Activated naive CD8-positive, alpha-beta T cell (primary cell): ENCODE measurements around the gene DSC3.
"Not testable (repeated sequence)": the region's sequence is repeated elsewhere in the genome, so short reads cannot be mapped to it uniquely, and the experiment has no call there.

Experiments
- H3K27ac Mint-ChIP-seq: one replicate; pipeline ENCODE4 v1.8.0; 2021; ENCODE audit warnings: mixed read lengths
- H3K27me3 Mint-ChIP-seq: one replicate; pipeline ENCODE4 v1.8.0; 2021; ENCODE audit warnings: mixed read lengths
- H3K36me3 Mint-ChIP-seq: one replicate; pipeline ENCODE4 v1.8.0; 2021; ENCODE audit warnings: mixed read lengths
- H3K4me1 Mint-ChIP-seq: one replicate; pipeline ENCODE4 v1.8.0; 2021; ENCODE audit warnings: low read depth, mixed read lengths
- H3K4me3 Mint-ChIP-seq: one replicate; pipeline ENCODE4 v1.8.0; 2021; ENCODE audit warnings: mild to moderate bottlenecking, mixed read lengths
- H3K9me3 Mint-ChIP-seq: one replicate; pipeline ENCODE4 v1.8.0; 2021; ENCODE audit warnings: low read depth, mixed read lengths

DSC3 gene

GRCh38 chr18:31011455-31011854 lies 31.1 kb downstream of the DSC3 start:
- not testable (repeated sequence) for H3K4me3 Mint-ChIP-seq, H3K9me3 Mint-ChIP-seq, H3K27ac Mint-ChIP-seq, H3K4me1 Mint-ChIP-seq, H3K27me3 Mint-ChIP-seq, H3K36me3 Mint-ChIP-seq

GRCh38 chr18:31010601-31011000 lies 31.9 kb downstream of the DSC3 start:
- Mint-ChIP-seq H3K4me3 (no peak overlapping the region), H3K27me3 (no peaks in the 10 kb centered on the region), H3K4me1 (no peaks in the 10 kb centered on the region), H3K36me3 (no peaks in the 10 kb centered on the region), H3K27ac (no peak overlapping the region), H3K9me3 (no peaks in the 10 kb centered on the region)

- no peaks in the 10 kb centered on the region for H3K36me3 Mint-ChIP-seq
- H3K27ac Mint-ChIP-seq, result no peak overlapping the region
- no peaks in the 10 kb centered on the region for H3K4me1 Mint-ChIP-seq
- H3K4me3 Mint-ChIP-seq, result no peak overlapping the region
- H3K27me3 Mint-ChIP-seq, result no peaks in the 10 kb centered on the region
- H3K9me3 Mint-ChIP-seq, result no peaks in the 10 kb centered on the region
Measured at GRCh38 chr18:30999887-31000628, 42.5 kb downstream of the DSC3 start.

GRCh38 chr18:30999186-30999585 lies 43.4 kb downstream of the DSC3 start:
- Mint-ChIP-seq H3K36me3 (no peaks in the 10 kb centered on the region), H3K27ac (no peak overlapping the region), H3K4me1 (no peaks in the 10 kb centered on the region), H3K4me3 (no peak overlapping the region), H3K27me3 (no peaks in the 10 kb centered on the region), H3K9me3 (no peaks in the 10 kb centered on the region)

GRCh38 chr18:30997223-30997622 lies 45.3 kb downstream of the DSC3 start:
- Mint-ChIP-seq H3K9me3 (no peaks in the 10 kb centered on the region), H3K27ac (no peak overlapping the region), H3K27me3 (no peaks in the 10 kb centered on the region), H3K4me1 (no peaks in the 10 kb centered on the region), H3K4me3 (no peak overlapping the region), H3K36me3 (no peaks in the 10 kb centered on the region)

GRCh38 chr18:30992231-30992630 lies 50.3 kb downstream of the DSC3 start:
- no peaks in the 10 kb centered on the region for H3K4me1 Mint-ChIP-seq
- H3K27me3 Mint-ChIP-seq, result no peaks in the 10 kb centered on the region
- no peaks in the 10 kb centered on the region for H3K9me3 Mint-ChIP-seq
- no peak overlapping the region for H3K27ac Mint-ChIP-seq
- H3K4me3 Mint-ChIP-seq, result no peak overlapping the region
- no peaks in the 10 kb centered on the region for H3K36me3 Mint-ChIP-seq

GRCh38 chr18:30991397-30991796 lies 51.1 kb downstream of the DSC3 start:
- Mint-ChIP-seq H3K27me3 (no peaks in the 10 kb centered on the region), H3K27ac (no peak overlapping the region), H3K36me3 (no peaks in the 10 kb centered on the region), H3K9me3 (no peaks in the 10 kb centered on the region), H3K4me1 (no peaks in the 10 kb centered on the region), H3K4me3 (no peak overlapping the region)

- Mint-ChIP-seq H3K27ac (no peak overlapping the region), H3K9me3 (peaks cover 3% of the 10 kb centered on the region), H3K27me3 (no peaks in the 10 kb centered on the region), H3K4me1 (no peaks in the 10 kb centered on the region), H3K36me3 (no peaks in the 10 kb centered on the region), H3K4me3 (no peak overlapping the region)
Measured at GRCh38 chr18:30989141-30989540, 53.4 kb downstream of the DSC3 start.

GRCh38 chr18:30988440-30988839 lies 54.1 kb downstream of the DSC3 start:
- Mint-ChIP-seq H3K4me3 (no peak overlapping the region), H3K4me1 (no peaks in the 10 kb centered on the region), H3K36me3 (no peaks in the 10 kb centered on the region), H3K27ac (no peak overlapping the region), H3K27me3 (no peaks in the 10 kb centered on the region), H3K9me3 (peaks cover 3% of the 10 kb centered on the region)

GRCh38 chr18:30987467-30988241 lies 54.9 kb downstream of the DSC3 start:
- H3K4me3 Mint-ChIP-seq, result no peak overlapping the region
- H3K9me3 Mint-ChIP-seq, result peaks cover 3% of the 10 kb centered on the region
- H3K4me1 Mint-ChIP-seq, result no peaks in the 10 kb centered on the region
- no peaks in the 10 kb centered on the region for H3K27me3 Mint-ChIP-seq
- H3K36me3 Mint-ChIP-seq, result no peaks in the 10 kb centered on the region
- no peak overlapping the region for H3K27ac Mint-ChIP-seq

- no peaks in the 10 kb centered on the region for H3K36me3 Mint-ChIP-seq
- H3K9me3 Mint-ChIP-seq, result peaks cover 3% of the 10 kb centered on the region
- no peak overlapping the region for H3K4me3 Mint-ChIP-seq
- no peaks in the 10 kb centered on the region for H3K27me3 Mint-ChIP-seq
- no peaks in the 10 kb centered on the region for H3K4me1 Mint-ChIP-seq
- H3K27ac Mint-ChIP-seq, result no peak overlapping the region
Measured at GRCh38 chr18:30985753-30986152, 56.8 kb downstream of the DSC3 start.

- no peaks in the 10 kb centered on the region for H3K27me3 Mint-ChIP-seq
- peaks cover 3% of the 10 kb centered on the region for H3K9me3 Mint-ChIP-seq
- no peaks in the 10 kb centered on the region for H3K4me1 Mint-ChIP-seq
- no peak overlapping the region for H3K27ac Mint-ChIP-seq
- H3K36me3 Mint-ChIP-seq, result no peaks in the 10 kb centered on the region
- no peak overlapping the region for H3K4me3 Mint-ChIP-seq
Measured at GRCh38 chr18:30982285-30982992, 60.1 kb downstream of the DSC3 start.

- H3K4me3 Mint-ChIP-seq, H3K4me1 Mint-ChIP-seq, H3K27ac Mint-ChIP-seq, H3K36me3 Mint-ChIP-seq, H3K9me3 Mint-ChIP-seq, H3K27me3 Mint-ChIP-seq: not testable (repeated sequence)
Measured at GRCh38 chr18:30978091-30978490, 64.5 kb downstream of the DSC3 start.

GRCh38 chr18:30971338-30971956 lies 71.1 kb downstream of the DSC3 start:
- Mint-ChIP-seq H3K4me1 (no peaks in the 10 kb centered on the region), H3K27me3 (no peaks in the 10 kb centered on the region), H3K9me3 (no peaks in the 10 kb centered on the region), H3K36me3 (no peaks in the 10 kb centered on the region), H3K4me3 (no peak overlapping the region), H3K27ac (no peak overlapping the region)
